CD8-positive, alpha-beta memory T cell (primary cell): Measurements from ENCODE around the gene POLR2E. TPM values are rescaled to one million over a fixed set of nuclear protein-coding genes. Genes with fewer than 3 reads are reported as not detected.

Experiments
- CTCF ChIA-PET: fragments of 350-600 bp; sonication (Branson Sonifier 250); formaldehyde crosslinking; loops from one replicate; lab custom pipeline; 2021; ENCODE audit warnings: antibody characterized with exemption; lab: Charles Lee
- POLR2A ChIA-PET: fragments of 350-600 bp; sonication (Branson Sonifier 250); formaldehyde crosslinking; loops from one replicate; lab custom pipeline; 2021; ENCODE audit warnings: antibody characterized with exemption; lab: Charles Lee
- DNase-seq, 5 donors: peaks; one replicate each; pipeline versions ENCODE4 v3.0.0 to v3.0.0-alpha.2; 2020 to 2022; ENCODE audit warnings: mixed read lengths in 1 of 5
- H3K27ac ChIP-seq: one replicate; pipeline ENCODE4 v1.7.0; 2013; ENCODE audit warnings: low read depth, mild to moderate bottlenecking, low read length, moderate library complexity
- H3K27me3 ChIP-seq: 2 replicates; pipeline ENCODE4 v1.7.0; 2013; ENCODE audit warnings: low read length, mild to moderate bottlenecking; ENCODE audit not compliant: insufficient read depth, poor library complexity, severe bottlenecking
- H3K36me3 ChIP-seq: 2 replicates; pipeline ENCODE4 v1.7.0; 2013; ENCODE audit warnings: mild to moderate bottlenecking, low read length, moderate library complexity; ENCODE audit not compliant: insufficient read depth
- H3K4me1 ChIP-seq: 2 replicates; pipeline ENCODE4 v1.7.0; 2013; ENCODE audit warnings: mild to moderate bottlenecking, low read length, moderate library complexity; ENCODE audit not compliant: insufficient read depth
- H3K4me3 ChIP-seq: 2 replicates; pipeline ENCODE4 v1.7.0; 2013; ENCODE audit warnings: mild to moderate bottlenecking, low read length
- H3K9me3 ChIP-seq: 2 replicates; pipeline ENCODE4 v1.7.0; 2013; ENCODE audit warnings: mild to moderate bottlenecking, low read length
- H3K27ac Mint-ChIP-seq, 8 donors: one replicate each; pipeline ENCODE4 v1.8.0; 2020 to 2021; ENCODE audit warnings: mixed read lengths in 8 of 8, mild to moderate bottlenecking in 6 of 8, inconsistent platforms in 3 of 8, moderate library complexity in 3 of 8
- H3K27me3 Mint-ChIP-seq, 2 donors: one replicate each; pipeline ENCODE4 v1.8.0; 2020 to 2021; ENCODE audit warnings: mixed read lengths in 2 of 2, mild to moderate bottlenecking in 1 of 2, moderate library complexity in 1 of 2
- H3K36me3 Mint-ChIP-seq, 3 donors: one replicate each; pipeline ENCODE4 v1.8.0; 2020 to 2021; ENCODE audit warnings: mixed read lengths in 3 of 3, inconsistent platforms in 1 of 3, mild to moderate bottlenecking in 1 of 3
- H3K4me1 Mint-ChIP-seq, 3 donors: one replicate each; pipeline ENCODE4 v1.8.0; 2020 to 2021; ENCODE audit warnings: mixed read lengths in 3 of 3, inconsistent platforms in 1 of 3, mild to moderate bottlenecking in 1 of 3
- H3K4me3 Mint-ChIP-seq, 7 donors: one replicate each; pipeline ENCODE4 v1.8.0; 2020 to 2021; ENCODE audit warnings: mixed read lengths in 7 of 7, mild to moderate bottlenecking in 6 of 7, moderate library complexity in 4 of 7, inconsistent platforms in 2 of 7
- H3K9me3 Mint-ChIP-seq, 5 donors: one replicate each; pipeline ENCODE4 v1.8.0; 2020 to 2022; ENCODE audit warnings: mixed read lengths in 5 of 5, mild to moderate bottlenecking in 3 of 5, moderate library complexity in 2 of 5, inconsistent platforms in 1 of 5
- polyA plus RNA-seq: library from polyadenylated mRNA; unstranded; fragments of 300-500 nt; fragmentation: Illumina TruSeq; gene quantifications from one replicate; pipeline ENCODE4 v1.2.3, GENCODE V29; 2021
- total RNA-seq, 2 experiments: library from RNA; stranded (reverse); gene quantifications; one replicate each; pipeline ENCODE4 v1.2.3, GENCODE V29; 2021

Gene POLR2E
- total and polyA plus RNA-seq, 3 experiments from 2014 or later: 249 to 278 (median 270) TPM

DNA sequence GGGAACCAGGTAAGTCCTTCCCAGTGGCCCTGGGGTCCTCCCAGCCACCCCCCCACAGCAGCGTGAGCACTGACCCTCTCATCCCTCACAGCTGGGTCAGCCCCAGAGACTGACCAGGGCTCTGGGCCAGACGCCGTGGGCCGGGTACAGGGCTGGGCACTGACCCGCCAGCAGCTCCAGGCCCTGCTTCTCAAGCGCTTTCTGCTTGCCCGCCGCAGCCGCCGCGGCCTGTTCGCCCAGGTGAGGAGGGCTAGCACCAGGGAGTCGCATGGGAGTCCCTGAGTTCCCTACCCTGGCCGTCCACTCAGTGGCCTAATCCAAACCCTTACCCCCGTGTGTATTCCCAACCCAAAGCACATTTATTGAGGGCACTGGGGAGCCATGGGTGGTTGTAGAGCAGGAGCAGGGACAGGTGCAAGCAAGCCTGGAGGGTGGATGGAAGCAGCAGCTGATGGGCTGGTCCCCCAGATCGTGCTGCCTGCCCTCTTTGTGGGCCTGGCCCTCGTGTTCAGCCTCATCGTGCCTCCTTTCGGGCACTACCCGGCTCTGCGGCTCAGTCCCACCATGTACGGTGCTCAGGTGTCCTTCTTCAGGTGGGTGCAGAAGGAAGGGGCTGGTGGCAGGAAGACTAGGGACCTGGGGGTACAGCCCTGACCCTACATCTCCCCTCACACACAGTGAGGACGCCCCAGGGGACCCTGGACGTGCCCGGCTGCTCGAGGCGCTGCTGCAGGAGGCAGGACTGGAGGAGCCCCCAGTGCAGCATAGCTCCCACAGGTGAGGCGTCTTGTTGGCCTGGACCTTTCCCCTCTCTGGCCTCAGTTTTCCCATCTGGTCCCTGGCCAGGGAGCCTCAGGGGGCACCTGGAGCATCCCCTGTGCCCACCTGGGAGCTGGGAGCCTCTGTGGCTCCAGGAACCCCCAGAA lies 40.8 kb downstream of the POLR2E start:
- Mint-ChIP-seq H3K4me3 (no peak overlapping the region), H3K36me3 (peaks cover 0 to 59% (median 4%) of the 10 kb centered on the region in 3 donors), H3K27ac (no peak overlapping the region), H3K27me3 (no peaks in the 10 kb centered on the region), H3K9me3 (peaks cover 0 to 4% (median 0%) of the 10 kb centered on the region in 5 donors), H3K4me1 (peaks cover 26 to 35% (median 30%) of the 10 kb centered on the region in 3 donors)
- Histone ChIP-seq H3K4me3 (no peak overlapping the region), H3K27me3 (no peaks in the 10 kb centered on the region), H3K9me3 (no peaks in the 10 kb centered on the region), H3K36me3 (peaks cover 11% of the 10 kb centered on the region), H3K4me1 (peaks cover 20% of the 10 kb centered on the region), H3K27ac (no peak overlapping the region)
- no peak for DNase-seq
- CTCF ChIA-PET: interaction anchor here (0.6 to 2.0 kb wide), 6 partner anchors 10 to 184 kb away, joined by 3 to 7 read pairs (median 3); no protein-coding TSS in a partner anchor
- POLR2A ChIA-PET: interaction anchor here (0.6 to 1.2 kb wide), 5 partner anchors 10 to 144 kb away, joined by 3 to 4 read pairs (median 3); no protein-coding TSS in a partner anchor

DNA sequence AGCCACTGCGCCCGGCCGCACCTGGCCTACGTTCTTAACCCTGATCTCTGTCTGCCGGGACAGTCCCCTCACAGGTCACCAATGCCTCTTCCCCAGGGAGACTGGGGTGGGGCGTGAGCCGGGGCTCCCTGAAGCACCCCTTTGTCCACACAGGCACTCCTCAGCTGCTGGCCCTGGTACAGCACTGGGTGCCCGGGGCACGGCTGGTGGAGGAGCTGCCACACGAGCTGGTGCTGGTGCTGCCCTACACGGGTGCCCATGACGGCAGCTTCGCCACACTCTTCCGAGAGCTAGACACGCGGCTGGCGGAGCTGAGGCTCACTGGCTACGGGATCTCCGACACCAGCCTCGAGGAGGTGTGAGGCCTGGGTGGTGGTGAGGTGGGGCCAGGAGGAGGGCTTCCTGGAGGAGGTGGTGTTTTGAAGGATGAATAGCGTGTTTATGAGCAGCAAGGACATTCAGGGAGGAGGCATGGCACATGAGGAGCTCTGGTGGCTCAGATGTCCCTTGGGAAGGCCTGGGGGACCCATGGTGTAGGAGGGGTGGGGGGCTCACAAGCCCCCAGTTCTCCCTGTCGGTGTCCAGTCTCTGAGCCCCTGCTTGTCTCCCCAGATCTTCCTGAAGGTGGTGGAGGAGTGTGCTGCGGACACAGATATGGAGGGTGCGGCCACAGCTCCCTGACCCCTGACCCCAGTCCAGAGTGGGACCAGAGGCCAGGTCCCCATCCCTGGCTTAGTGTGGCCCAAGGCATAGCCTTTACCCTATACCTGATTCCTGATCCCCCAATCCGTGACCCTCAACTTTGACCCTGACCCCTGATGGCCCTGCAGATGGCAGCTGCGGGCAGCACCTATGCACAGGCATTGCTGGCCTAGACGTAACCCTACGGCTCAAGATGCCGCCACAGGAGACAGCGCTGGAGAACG lies 41.7 kb downstream of the POLR2E start:
- H3K9me3 ChIP-seq: no peaks in the 10 kb centered on the region
- Mint-ChIP-seq H3K4me3 (no peak overlapping the region), H3K4me1 (peaks cover 25 to 34% (median 28%) of the 10 kb centered on the region in 3 donors), H3K36me3 (peaks cover 0 to 60% (median 4%) of the 10 kb centered on the region in 3 donors), H3K9me3 (peaks cover 0 to 4% (median 0%) of the 10 kb centered on the region in 5 donors), H3K27me3 (no peaks in the 10 kb centered on the region), H3K27ac (peak overlapping the region in 3 of 8 donors; percentile 29 to 91 (median 54))
- ChIA-PET CTCF (interaction anchor here (0.6 to 1.2 kb wide), 5 partner anchors 11 to 141 kb away, joined by 3 to 4 read pairs (median 3); no protein-coding TSS in a partner anchor), POLR2A (interaction anchor here (0.6 to 1.0 kb wide), 3 partner anchors 11 to 144 kb away, joined by 3 to 4 read pairs (median 3); no protein-coding TSS in a partner anchor)
- H3K27ac ChIP-seq: no peak overlapping the region
- no peaks in the 10 kb centered on the region for H3K27me3 ChIP-seq
- peaks cover 11% of the 10 kb centered on the region for H3K36me3 ChIP-seq
- peaks cover 15% of the 10 kb centered on the region for H3K4me1 ChIP-seq
- DNase-seq: no peak
- no peak overlapping the region for H3K4me3 ChIP-seq

DNA sequence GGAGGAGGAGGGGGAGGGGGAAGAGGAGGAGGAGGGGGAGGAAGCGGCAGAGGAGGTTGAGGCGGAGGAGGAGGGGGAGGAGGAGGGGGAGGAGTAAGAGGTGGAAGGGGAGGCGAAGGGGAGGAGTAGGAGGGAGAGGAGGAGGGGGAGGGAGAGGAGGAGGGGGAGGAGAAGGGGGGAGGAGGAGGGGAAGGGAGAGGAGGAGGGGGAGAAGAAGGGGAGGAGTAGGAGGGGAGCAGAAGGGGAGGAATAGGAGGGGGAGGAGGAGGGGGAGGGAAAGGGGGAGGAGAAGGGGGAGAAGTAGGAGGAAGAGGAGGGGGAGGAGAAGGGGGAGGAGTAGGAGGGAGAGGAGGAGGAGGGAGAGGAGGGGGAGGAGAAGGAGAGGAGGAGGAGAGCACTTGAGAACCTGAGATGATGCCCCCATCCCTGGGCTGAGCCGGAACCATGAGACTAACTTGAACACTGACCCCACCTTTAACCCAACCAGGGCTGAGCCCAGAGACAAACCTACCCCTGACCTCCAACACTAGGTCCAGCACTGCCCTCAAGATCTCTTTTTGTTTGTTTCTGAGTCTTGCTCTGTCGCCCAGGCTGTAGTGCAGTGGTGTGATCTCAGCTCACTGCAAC lies 42.7 kb downstream of the POLR2E start:
- no peaks in the 10 kb centered on the region for H3K27me3 Mint-ChIP-seq
- H3K9me3 Mint-ChIP-seq: peaks cover 0 to 4% (median 0%) of the 10 kb centered on the region in 5 donors
- Histone ChIP-seq H3K9me3 (no peaks in the 10 kb centered on the region), H3K4me1 (peaks cover 5% of the 10 kb centered on the region), H3K27ac (no peak overlapping the region), H3K36me3 (peaks cover 11% of the 10 kb centered on the region), H3K4me3 (no peak overlapping the region), H3K27me3 (no peaks in the 10 kb centered on the region)
- peak overlapping the region in 4 of 8 donors; percentile 29 to 76 (median 52) for H3K27ac Mint-ChIP-seq
- peaks cover 0 to 54% (median 4%) of the 10 kb centered on the region in 3 donors for H3K36me3 Mint-ChIP-seq
- POLR2A ChIA-PET: no interaction called here
- H3K4me3 Mint-ChIP-seq: no peak overlapping the region
- H3K4me1 Mint-ChIP-seq: peaks cover 15 to 24% (median 18%) of the 10 kb centered on the region in 3 donors
- CTCF ChIA-PET: interaction anchor here (0.9 kb wide), 1 partner anchor 61 kb away, joined by 3 read pairs; no protein-coding TSS in a partner anchor
- DNase-seq: no peak

DNA sequence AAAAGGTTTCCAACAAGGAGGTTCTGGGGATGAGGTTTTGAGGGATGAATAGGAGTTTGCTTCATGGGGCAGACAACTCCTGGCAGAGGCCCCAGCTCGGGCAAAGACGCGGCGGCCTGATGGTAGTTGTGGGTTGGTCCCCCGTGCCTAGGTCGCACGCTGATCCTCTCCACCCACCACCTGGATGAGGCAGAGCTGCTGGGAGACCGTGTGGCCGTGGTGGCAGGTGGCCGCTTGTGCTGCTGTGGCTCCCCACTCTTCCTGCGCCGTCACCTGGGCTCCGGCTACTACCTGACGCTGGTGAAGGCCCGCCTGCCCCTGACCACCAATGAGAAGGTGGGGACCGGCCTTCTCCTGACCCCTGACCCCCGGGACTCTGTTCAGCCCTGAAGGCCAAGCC lies 43.4 kb downstream of the POLR2E start:
- CTCF ChIA-PET: interaction anchor here (1.2 kb wide), 1 partner anchor 50 kb away, joined by 4 read pairs; no protein-coding TSS in a partner anchor

DNA sequence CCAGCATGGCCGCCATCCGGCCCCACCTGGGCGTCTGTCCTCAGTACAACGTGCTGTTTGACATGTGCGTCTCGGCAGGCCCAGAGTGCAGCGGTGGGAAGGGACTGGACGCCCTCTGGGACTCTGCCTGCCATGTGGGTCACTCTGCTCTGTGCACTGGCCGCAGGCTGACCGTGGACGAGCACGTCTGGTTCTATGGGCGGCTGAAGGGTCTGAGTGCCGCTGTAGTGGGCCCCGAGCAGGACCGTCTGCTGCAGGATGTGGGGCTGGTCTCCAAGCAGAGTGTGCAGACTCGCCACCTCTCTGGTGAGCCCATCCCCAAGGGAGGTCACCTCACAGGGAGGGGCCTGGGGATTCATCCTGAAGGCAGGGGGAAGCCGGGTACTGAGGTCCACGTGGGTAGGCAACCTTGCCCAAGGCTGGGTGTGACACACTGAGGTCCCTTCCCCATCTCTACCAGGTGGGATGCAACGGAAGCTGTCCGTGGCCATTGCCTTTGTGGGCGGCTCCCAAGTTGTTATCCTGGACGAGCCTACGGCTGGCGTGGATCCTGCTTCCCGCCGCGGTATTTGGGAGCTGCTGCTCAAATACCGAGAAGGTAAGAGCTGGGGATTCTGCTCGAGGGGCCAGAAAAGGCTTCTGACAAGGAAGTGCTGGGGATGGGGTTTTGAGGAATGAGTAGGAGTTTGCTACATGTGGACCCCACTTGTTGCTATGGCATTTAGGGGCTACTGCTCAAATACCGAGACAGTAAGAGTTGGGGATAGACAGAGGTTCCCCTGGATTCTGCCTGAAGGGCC lies 44.0 kb downstream of the POLR2E start:
- Mint-ChIP-seq H3K27me3 (no peaks in the 10 kb centered on the region), H3K4me3 (no peak overlapping the region), H3K27ac (peak overlapping the region in 6 of 8 donors; percentile 33 to 73 (median 51)), H3K9me3 (no peaks in the 10 kb centered on the region), H3K36me3 (peaks cover 0 to 47% (median 0%) of the 10 kb centered on the region in 3 donors), H3K4me1 (peaks cover 5 to 13% (median 7%) of the 10 kb centered on the region in 3 donors)
- Histone ChIP-seq H3K27ac (no peak overlapping the region), H3K4me3 (no peak overlapping the region), H3K9me3 (no peaks in the 10 kb centered on the region), H3K36me3 (peaks cover under 1% of the 10 kb centered on the region), H3K4me1 (no peaks in the 10 kb centered on the region), H3K27me3 (no peaks in the 10 kb centered on the region)
- ChIA-PET POLR2A (no interaction called here), CTCF (interaction anchor here (0.8 to 1.2 kb wide), 2 partner anchors 14 to 50 kb away, joined by 4 read pairs; no protein-coding TSS in a partner anchor)
- DNase-seq: no peak

More for the DNA sequence above, 43.4 kb downstream of the POLR2E start:
- peaks cover 0 to 51% (median 4%) of the 10 kb centered on the region in 3 donors for H3K36me3 Mint-ChIP-seq
- peaks cover 10 to 17% (median 11%) of the 10 kb centered on the region in 3 donors for H3K4me1 Mint-ChIP-seq
- Histone ChIP-seq H3K27me3 (no peaks in the 10 kb centered on the region), H3K4me1 (no peaks in the 10 kb centered on the region), H3K36me3 (peaks cover 7% of the 10 kb centered on the region), H3K9me3 (no peaks in the 10 kb centered on the region), H3K27ac (no peak overlapping the region), H3K4me3 (no peak overlapping the region)
- POLR2A ChIA-PET: no interaction called here
- H3K9me3 Mint-ChIP-seq: peaks cover 0 to 2% (median 0%) of the 10 kb centered on the region in 5 donors
- H3K4me3 Mint-ChIP-seq: no peak overlapping the region
- H3K27me3 Mint-ChIP-seq: no peaks in the 10 kb centered on the region
- H3K27ac Mint-ChIP-seq: peak overlapping the region in 6 of 8 donors; percentile 33 to 73 (median 51)
- no peak for DNase-seq

DNA sequence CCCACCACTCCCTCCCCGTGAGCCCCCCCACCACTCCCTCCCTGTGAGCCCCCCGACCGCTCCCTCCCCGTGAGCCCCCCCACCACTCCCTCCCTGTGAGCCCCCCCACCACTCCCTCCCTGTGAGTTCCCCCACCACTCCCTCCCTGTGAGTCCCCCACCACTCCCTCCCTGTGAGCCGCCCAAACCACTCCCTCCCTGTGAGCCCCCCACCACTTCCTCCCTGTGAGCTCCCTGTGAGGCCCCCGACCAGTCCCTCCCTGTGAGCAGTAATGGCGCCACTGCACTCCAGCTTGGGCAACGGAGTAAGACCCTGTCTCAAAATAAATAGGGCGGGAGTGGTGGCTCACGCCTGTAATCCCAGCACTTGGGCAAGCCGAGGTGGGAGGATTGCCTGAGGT lies 45.4 kb downstream of the POLR2E start:
- peak in 1 of 5 donors; percentile 48 for DNase-seq
- POLR2A ChIA-PET: no interaction called here
- no peak overlapping the region for H3K4me3 ChIP-seq
- Mint-ChIP-seq H3K27me3 (peaks cover 0 to 1% of the 10 kb centered on the region in 2 donors), H3K4me3 (no peak overlapping the region), H3K9me3 (no peaks in the 10 kb centered on the region), H3K36me3 (peaks cover 0 to 49% (median 2%) of the 10 kb centered on the region in 3 donors), H3K27ac (peak overlapping the region in 2 of 8 donors; percentile 3 to 29), H3K4me1 (peaks cover 9 to 17% (median 10%) of the 10 kb centered on the region in 3 donors)
- H3K4me1 ChIP-seq: no peaks in the 10 kb centered on the region
- no peaks in the 10 kb centered on the region for H3K36me3 ChIP-seq
- H3K27ac ChIP-seq: no peak overlapping the region
- CTCF ChIA-PET: no interaction called here
- H3K9me3 ChIP-seq: no peaks in the 10 kb centered on the region
- H3K27me3 ChIP-seq: no peaks in the 10 kb centered on the region
